ENCODE measurements around the gene SOHLH1. TPM values are rescaled to one million over a fixed set of nuclear protein-coding genes. Genes with fewer than 3 reads are reported as not detected.

Gene SOHLH1
- total and polyA plus RNA-seq, 2 of the 4 experiments (the other 2 are of a cell fraction), result not detected

GRCh38 chr9:135670721-135671590 lies 28.3 kb downstream of the SOHLH1 start:
- CTCF ChIA-PET, result no interaction called here
- TF ChIP-seq MXI1 (IDR thresholded peaks at IDR 0.05; ENCODE audit: borderline replicate concordance, low read depth, low read length), result no peak
- no peak for TF ChIP-seq USF2 (IDR thresholded peaks at IDR 0.05; ENCODE audit: low read depth, low read length)
- TF ChIP-seq MAFK (IDR thresholded peaks at IDR 0.05; ENCODE audit: low read depth, low read length), result no peak
- TF ChIP-seq CHD1 (IDR thresholded peaks at IDR 0.05; ENCODE audit: low read depth, low read length), result no peak
- TF ChIP-seq BHLHE40 (IDR thresholded peaks at IDR 0.05; ENCODE audit: low read depth, low read length), result no peak
- no peak for TF ChIP-seq RCOR1 (IDR thresholded peaks at IDR 0.05; ENCODE audit: insufficient replicate concordance, low read length)
- TF ChIP-seq RFX5 (IDR thresholded peaks at IDR 0.05; ENCODE audit: low read depth, low read length), result no peak
- no peak for TF ChIP-seq MAZ (IDR thresholded peaks at IDR 0.05; ENCODE audit: borderline replicate concordance, low read depth, low read length)
- no peak for TF ChIP-seq RAD21 (IDR thresholded peaks at IDR 0.05; ENCODE audit: low read length)
- TF ChIP-seq CTCF (conservative IDR thresholded peaks at IDR 0.05; ENCODE audit: low read depth, low read length), result no peak
- TF ChIP-seq NFE2L2 (IDR thresholded peaks at IDR 0.05; ENCODE audit: low read depth, low read length), result no peak
- no peak for TF ChIP-seq POLR2A (IDR thresholded peaks at IDR 0.05; ENCODE audit: low read depth, low read length)
- no peak for TF ChIP-seq FOS (IDR thresholded peaks at IDR 0.05; ENCODE audit: low read depth, low read length)
- no peak for TF ChIP-seq ELK1 (IDR thresholded peaks at IDR 0.05; ENCODE audit: borderline replicate concordance, low read depth, low read length)
- no peak for TF ChIP-seq CEBPB (IDR thresholded peaks at IDR 0.05; ENCODE audit: low read depth, low read length)

More at GRCh38 chr9:135670721-135671590, 28.3 kb downstream of the SOHLH1 start:
- peaks cover 3% of the 10 kb centered on the region; the same call in 1 of the 2 replicates for H3K9me3 ChIP-seq (ENCODE audit: control insufficient read depth, insufficient read depth, low read length)
- no peak overlapping the region for H3K4me3 ChIP-seq (ENCODE audit: insufficient read depth, low read depth, low read length)
- no peaks in the 10 kb centered on the region for H3K4me1 ChIP-seq (ENCODE audit: control insufficient read depth, insufficient read depth, low read length)
- no peaks in the 10 kb centered on the region for H3K36me3 ChIP-seq (ENCODE audit: control insufficient read depth, insufficient read depth, low read length)
- in situ Hi-C loops (cut with MboI; ENCODE audit: low sequenced_read_pairs), result no loop called here
- DNase-seq, result no peak
- no peaks in the 10 kb centered on the region for H3K9me1 ChIP-seq (ENCODE audit: insufficient read depth, low read length)
- H3K79me1 ChIP-seq (ENCODE audit: low read depth in 1 of 2, low read length in 2 of 2), result no peaks in the 10 kb centered on the region
- no peak overlapping the region for H3K27ac ChIP-seq (ENCODE audit: insufficient read depth, low read length)
- no peak overlapping the region for H3K18ac ChIP-seq (ENCODE audit: low read depth, low read length)
- no TSS peak for BruUV-seq (replicated peaks)
- no peak overlapping the region for H4K5ac ChIP-seq (ENCODE audit: low read depth, low read length)
- WGBS, 2 experiments (ENCODE audit: extremely low coverage in 2 of 2, insufficient read length in 1 of 2), result 70% methylated on average over 21 of the region's 41 CpGs; no CpG with 5 or more reads in 1 of the 2 experiments
- no peaks in the 10 kb centered on the region for H4K20me1 ChIP-seq (ENCODE audit: insufficient read depth, low read length)
- no peak overlapping the region for H4K8ac ChIP-seq (ENCODE audit: low read depth in 2 of 2, low read length in 2 of 2)
- H3K4me2 ChIP-seq (ENCODE audit: low read depth, low read length), result no peak overlapping the region
- H3K14ac ChIP-seq (replicated peaks; ENCODE audit: low read depth, low read length), result no peak overlapping the region
- no peak overlapping the region for H2AK5ac ChIP-seq (ENCODE audit: low read depth, low read length)
- no peak overlapping the region for H3K4ac ChIP-seq (ENCODE audit: low read depth, low read length)
- no peak overlapping the region for H2AFZ ChIP-seq (replicated peaks; ENCODE audit: low read length, poor library complexity)
- POLR2A ChIA-PET (ENCODE audit: unreplicated experiment), result interaction anchor here (0.5 kb wide), 1 partner anchor 1396 kb away, joined by 11 read pairs; no protein-coding TSS in a partner anchor
- ATAC-seq (ENCODE audit: low read depth), result no peak
- no peak overlapping the region for H3K56ac ChIP-seq (ENCODE audit: extremely low read depth, insufficient read depth, low read length)
- H2BK15ac ChIP-seq (ENCODE audit: low read depth, low read length), result no peak overlapping the region
- intact Hi-C loops (cut with micrococcal nuclease), result no loop called here
- no peak overlapping the region for H4K91ac ChIP-seq (ENCODE audit: insufficient read depth, low read depth, low read length)
- H3K27me3 ChIP-seq (ENCODE audit: control insufficient read depth, insufficient read depth, low read length), result no peaks in the 10 kb centered on the region; the same call in 1 of the 2 replicates
- dilution Hi-C loops (cut with HindIII; ENCODE audit: low sequenced_read_pairs, unreplicated experiment), result no loop called here
- no peak overlapping the region for H2AK9ac ChIP-seq (replicated peaks; ENCODE audit: low read depth, low read length, poor library complexity)
- no peak overlapping the region for H3K23ac ChIP-seq (ENCODE audit: low read depth, low read length)
- H3K9ac ChIP-seq (ENCODE audit: low read depth, low read length), result no peak overlapping the region
- H2BK120ac ChIP-seq (ENCODE audit: low read depth, low read length), result no peak overlapping the region
- no peak overlapping the region for H2BK5ac ChIP-seq (ENCODE audit: low read depth, low read length, poor library complexity, severe bottlenecking)
- no peak overlapping the region for H2BK20ac ChIP-seq (ENCODE audit: low read depth, low read length)
